ENCODE measurements around the gene AADACL4.
"Not testable (repeated sequence)": the region's sequence is repeated elsewhere in the genome, so short reads cannot be mapped to it uniquely, and the experiment has no call there.

The AADACL4 gene

GRCh38 chr1:12662556-12662955 lies 18.7 kb downstream of the AADACL4 start:
- DNase-seq, result no peak

- no peak for DNase-seq
Measured at GRCh38 chr1:12665511-12665910, 21.6 kb downstream of the AADACL4 start.

- DNase-seq, result no peak
Measured at GRCh38 chr1:12666141-12666735, 22.4 kb downstream of the AADACL4 start.

- DNase-seq, result no peak
Measured at GRCh38 chr1:12669529-12670068, 25.7 kb downstream of the AADACL4 start.

- no peak for DNase-seq
Measured at GRCh38 chr1:12674358-12674757, 30.5 kb downstream of the AADACL4 start.

- DNase-seq, result not testable (repeated sequence)
Measured at GRCh38 chr1:12676122-12676521, 32.2 kb downstream of the AADACL4 start.

- no peak for DNase-seq
Measured at GRCh38 chr1:12677565-12677964, 33.7 kb downstream of the AADACL4 start.

- DNase-seq, result no peak
Measured at GRCh38 chr1:12678350-12678749, 34.5 kb downstream of the AADACL4 start.

- no peak for DNase-seq
Measured at GRCh38 chr1:12678820-12679219, 34.9 kb downstream of the AADACL4 start.

- no peak for DNase-seq
Measured at GRCh38 chr1:12690156-12690555, 46.3 kb downstream of the AADACL4 start.

GRCh38 chr1:12692967-12693782 lies 49.3 kb downstream of the AADACL4 start:
- no peak for DNase-seq

GRCh38 chr1:12696658-12697057 lies 52.8 kb downstream of the AADACL4 start:
- DNase-seq, result no peak

GRCh38 chr1:12697397-12697796 lies 53.5 kb downstream of the AADACL4 start:
- no peak for DNase-seq

GRCh38 chr1:12703821-12704451 lies 60.1 kb downstream of the AADACL4 start:
- no peak for DNase-seq

- no peak for DNase-seq
Measured at GRCh38 chr1:12706061-12706460, 62.2 kb downstream of the AADACL4 start.

GRCh38 chr1:12708396-12709090 lies 64.7 kb downstream of the AADACL4 start:
- DNase-seq, result no peak

GRCh38 chr1:12709091-12709491 lies 65.2 kb downstream of the AADACL4 start:
- no peak for DNase-seq

- DNase-seq, result no peak
Measured at GRCh38 chr1:12709696-12710095, 65.8 kb downstream of the AADACL4 start.

- DNase-seq, result no peak
Measured at GRCh38 chr1:12711536-12711935, 67.7 kb downstream of the AADACL4 start.

GRCh38 chr1:12712076-12712475 lies 68.2 kb downstream of the AADACL4 start:
- DNase-seq, result no peak

- no peak for DNase-seq
Measured at GRCh38 chr1:12712929-12713328, 69.0 kb downstream of the AADACL4 start.

GRCh38 chr1:12713651-12714050 lies 69.8 kb downstream of the AADACL4 start:
- DNase-seq, result not testable (repeated sequence)
